WI38 (cell line): ENCODE results near the gene MGAT3.

Experiments
- H3K4me3 ChIP-seq: 2 replicates; pipeline ENCODE4 v1.5.1; 2011; ENCODE audit warnings: low read depth, mild to moderate bottlenecking, control low read depth, low read length
- TF ChIP-seq, protein P1 (sequence below): IDR thresholded peaks from 2 replicates; pipeline ENCODE4 v1.5.1; 2012; ENCODE audit warnings: low read depth, mild to moderate bottlenecking, control low read depth, low read length

The MGAT3 gene

DNA sequence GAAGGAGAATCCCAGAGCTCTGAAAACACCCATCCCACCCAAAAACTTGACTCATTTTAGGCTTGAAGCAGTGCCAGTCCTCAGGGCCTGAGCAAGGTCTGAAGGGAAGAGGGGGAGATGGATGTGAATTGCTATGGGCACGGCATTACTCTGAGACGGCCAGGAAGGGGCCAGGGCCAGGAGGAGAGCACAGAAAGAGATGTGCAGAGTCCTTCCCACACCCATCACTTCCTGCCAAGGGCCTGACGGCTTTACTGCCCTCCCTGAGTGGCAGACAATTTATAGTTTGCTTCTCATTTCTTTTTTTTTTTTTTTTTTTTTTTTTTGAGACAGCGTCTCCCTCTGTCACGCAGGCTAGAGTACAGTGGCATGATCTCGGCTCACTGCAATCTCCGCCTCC, 34.7 kb upstream of the MGAT3 start:
- TF ChIP-seq, protein P1, sequence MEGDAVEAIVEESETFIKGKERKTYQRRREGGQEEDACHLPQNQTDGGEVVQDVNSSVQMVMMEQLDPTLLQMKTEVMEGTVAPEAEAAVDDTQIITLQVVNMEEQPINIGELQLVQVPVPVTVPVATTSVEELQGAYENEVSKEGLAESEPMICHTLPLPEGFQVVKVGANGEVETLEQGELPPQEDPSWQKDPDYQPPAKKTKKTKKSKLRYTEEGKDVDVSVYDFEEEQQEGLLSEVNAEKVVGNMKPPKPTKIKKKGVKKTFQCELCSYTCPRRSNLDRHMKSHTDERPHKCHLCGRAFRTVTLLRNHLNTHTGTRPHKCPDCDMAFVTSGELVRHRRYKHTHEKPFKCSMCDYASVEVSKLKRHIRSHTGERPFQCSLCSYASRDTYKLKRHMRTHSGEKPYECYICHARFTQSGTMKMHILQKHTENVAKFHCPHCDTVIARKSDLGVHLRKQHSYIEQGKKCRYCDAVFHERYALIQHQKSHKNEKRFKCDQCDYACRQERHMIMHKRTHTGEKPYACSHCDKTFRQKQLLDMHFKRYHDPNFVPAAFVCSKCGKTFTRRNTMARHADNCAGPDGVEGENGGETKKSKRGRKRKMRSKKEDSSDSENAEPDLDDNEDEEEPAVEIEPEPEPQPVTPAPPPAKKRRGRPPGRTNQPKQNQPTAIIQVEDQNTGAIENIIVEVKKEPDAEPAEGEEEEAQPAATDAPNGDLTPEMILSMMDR, result no peak
- H3K4me3 ChIP-seq, result no peak overlapping the region

DNA sequence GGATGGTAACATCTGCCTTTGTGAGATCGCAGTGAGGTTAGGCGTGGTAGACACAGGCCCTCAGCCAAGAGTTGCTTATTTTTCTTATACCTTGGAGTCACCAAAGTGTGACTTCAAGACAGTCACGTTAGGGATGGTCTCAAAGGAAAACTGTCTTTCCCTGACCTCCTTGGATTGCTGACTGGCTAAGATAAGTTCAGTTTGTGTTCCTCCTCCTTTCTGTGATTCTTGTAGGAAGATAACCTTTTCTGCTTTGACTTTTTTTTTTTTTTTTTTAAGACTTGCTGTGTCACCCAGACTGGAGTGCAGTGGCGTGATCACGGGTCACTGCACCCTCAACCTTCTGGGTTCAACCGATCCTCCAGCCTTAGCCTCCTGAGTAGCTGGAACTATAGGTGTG, 34.1 kb upstream of the MGAT3 start:
- H3K4me3 ChIP-seq, result no peak overlapping the region
- TF ChIP-seq, protein P1, result no peak

DNA sequence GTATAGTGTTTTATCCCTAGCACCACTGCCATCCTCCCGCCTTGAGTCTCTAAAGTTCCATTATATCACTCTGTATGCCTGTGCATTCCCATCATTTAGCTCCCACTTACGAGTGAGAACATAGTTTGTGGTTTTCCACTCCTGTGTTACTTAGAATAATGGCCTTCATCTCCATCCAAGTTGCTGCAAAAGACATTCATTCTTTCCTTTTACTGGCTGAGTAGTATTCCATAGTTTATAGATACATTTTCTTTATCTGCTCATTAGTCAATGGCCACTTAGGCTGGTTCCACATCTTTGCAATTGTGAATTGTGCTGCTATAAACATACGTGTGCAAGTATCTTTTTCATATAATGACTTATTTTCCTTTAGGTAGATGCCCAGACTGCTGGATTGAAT, 32.8 kb upstream of the MGAT3 start:
- no peak overlapping the region for H3K4me3 ChIP-seq
- TF ChIP-seq, protein P1, result no peak

DNA sequence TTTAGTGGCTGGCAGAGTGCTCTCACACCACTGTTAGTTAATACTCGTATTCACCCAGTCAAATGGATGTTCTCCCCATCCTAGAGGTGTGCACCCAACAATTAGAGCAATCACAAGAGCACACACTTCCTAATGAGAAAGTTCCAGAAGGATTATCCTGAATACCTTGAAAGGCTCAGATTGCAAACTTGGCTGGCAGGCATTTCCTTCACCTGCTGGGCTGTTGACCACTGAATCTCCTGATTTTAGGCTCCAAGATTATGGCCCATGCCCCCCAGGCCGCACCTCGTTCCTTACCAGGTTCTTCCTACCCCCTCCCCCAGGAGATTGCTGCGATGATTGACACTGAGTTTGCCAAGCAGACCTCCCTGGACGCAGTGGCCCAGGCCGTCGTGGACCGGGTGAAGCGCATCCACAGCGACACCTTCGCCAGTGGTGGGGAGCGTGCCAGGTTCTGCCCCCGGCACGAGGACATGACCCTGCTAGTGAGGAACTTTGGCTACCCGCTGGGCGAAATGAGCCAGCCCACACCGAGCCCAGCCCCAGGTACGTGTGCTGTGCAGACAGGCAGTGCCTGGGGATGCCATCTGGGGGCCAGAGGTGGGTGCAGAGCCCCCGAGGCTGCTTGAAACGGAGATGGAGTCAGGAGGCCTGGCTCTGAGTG, 30.3 kb upstream of the MGAT3 start:
- no peak overlapping the region for H3K4me3 ChIP-seq
- TF ChIP-seq, protein P1, result no peak

DNA sequence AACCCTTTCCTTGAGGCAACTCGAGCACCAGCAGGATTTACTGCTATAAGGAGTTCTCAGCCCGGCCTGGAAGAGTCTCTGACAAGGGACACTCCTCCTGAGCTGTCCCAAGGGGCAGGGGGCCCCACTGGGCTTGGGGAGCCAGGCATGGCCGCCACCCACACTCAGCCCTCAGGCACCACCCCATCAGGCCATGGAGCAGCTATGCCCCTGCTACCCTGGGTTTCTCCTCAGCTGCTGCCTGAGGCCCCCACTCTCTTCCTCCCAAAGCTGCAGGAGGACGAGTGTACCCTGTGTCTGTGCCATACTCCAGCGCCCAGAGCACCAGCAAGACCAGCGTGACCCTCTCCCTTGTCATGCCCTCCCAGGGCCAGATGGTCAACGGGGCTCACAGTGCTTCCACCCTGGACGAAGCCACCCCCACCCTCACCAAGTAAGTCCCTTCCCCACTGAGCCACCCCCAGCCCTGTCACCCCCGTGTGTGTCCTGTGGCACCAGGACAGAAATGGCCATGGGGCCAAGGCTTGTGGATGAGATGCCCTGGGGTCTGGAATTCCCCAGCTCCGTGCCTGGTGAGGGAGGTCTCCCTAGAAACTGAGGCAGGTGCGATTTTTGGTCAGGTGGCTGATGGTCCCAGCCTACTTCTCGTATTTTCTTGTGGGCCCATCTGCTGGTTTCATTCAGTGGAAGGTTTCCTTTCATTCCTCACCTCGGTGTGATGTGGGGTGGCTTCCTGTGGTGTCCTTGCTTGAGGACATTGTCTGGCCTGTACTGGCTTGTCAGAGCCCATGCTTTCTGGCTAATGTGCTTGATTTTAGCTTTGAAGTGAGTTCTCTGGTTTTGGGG, 28.8 kb upstream of the MGAT3 start:
- H3K4me3 ChIP-seq, result no peak overlapping the region
- TF ChIP-seq, protein P1, result no peak

DNA sequence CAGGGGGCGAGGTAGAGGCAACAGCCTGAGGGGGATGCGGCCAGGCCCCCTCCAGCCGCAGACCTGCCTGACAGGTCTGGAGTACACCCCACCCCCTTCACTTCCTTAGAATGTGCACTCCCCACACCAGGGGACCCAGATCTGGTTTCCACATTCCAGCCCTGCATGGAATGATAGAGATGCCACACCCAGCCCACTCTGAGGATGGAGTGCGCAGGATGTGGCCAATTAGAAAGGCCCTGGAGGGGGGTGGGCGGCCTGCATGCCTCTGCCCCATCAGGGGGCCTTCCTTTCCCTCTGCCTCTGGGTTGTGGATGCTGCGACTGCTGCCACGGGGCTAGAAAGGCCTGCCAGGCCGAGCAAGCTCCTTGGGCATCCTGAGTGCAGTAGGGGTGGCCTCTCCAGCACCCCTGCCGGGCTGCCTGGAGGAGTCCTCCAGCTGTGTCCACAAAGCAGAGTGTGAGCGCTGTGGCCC, 28.2 kb upstream of the MGAT3 start:
- no peak overlapping the region for H3K4me3 ChIP-seq
- TF ChIP-seq, protein P1, result no peak

DNA sequence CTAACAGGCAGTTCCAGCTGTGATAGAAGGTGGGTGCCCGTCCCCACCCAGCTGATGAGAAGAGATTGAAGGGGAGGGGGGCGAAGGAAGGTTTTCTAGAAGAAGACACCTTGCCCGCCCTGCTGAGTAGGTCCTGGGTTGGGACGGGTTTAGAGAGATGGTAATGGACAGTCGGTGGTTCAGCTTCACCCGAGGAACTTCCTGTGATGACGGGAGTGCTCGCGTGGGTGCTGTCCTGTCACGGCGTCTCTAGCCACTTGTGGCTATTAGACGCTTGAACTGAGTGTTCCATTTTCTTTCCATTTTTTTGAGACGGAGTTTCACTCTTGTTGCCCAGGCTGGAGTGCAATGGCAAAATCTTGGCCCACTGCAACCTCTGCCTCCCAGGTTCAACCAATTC, 27.6 kb upstream of the MGAT3 start:
- no peak overlapping the region for H3K4me3 ChIP-seq

More for the DNA sequence above, 27.6 kb upstream of the MGAT3 start:
- TF ChIP-seq, protein P1, result no peak
